NCI-H1092 treated with DMSO at 0.1 percent for 48 hours (cell line): ENCODE data around the gene DBNL.

Source experiments
- DNase-seq: peaks from one replicate; lab custom pipeline; 2025; lab: John Stamatoyannopoulos, UW

Gene DBNL

GRCh38 chr7:44100458-44101302 lies 56.2 kb downstream of the DBNL start:
- no peak for DNase-seq

GRCh38 chr7:44101303-44101965 lies 56.9 kb downstream of the DBNL start:
- no peak for DNase-seq

GRCh38 chr7:44101966-44102845 lies 57.7 kb downstream of the DBNL start:
- DNase-seq, result no peak

GRCh38 chr7:44102846-44103565 lies 58.5 kb downstream of the DBNL start:
- DNase-seq, result no peak

GRCh38 chr7:44103566-44103922 lies 59.0 kb downstream of the DBNL start:
- DNase-seq, result no peak

GRCh38 chr7:44103923-44104859 lies 59.7 kb downstream of the DBNL start, which contains the start of gene AEBP1:
Gene AEBP1 (plus strand): TSS chr7:44104345. CDS start chr7:44104666, 321 bp downstream.
- no peak for DNase-seq

- no peak for DNase-seq
Observed at GRCh38 chr7:44104860-44105771, 60.6 kb downstream of the DBNL start.

GRCh38 chr7:44105832-44106231 lies 61.3 kb downstream of the DBNL start:
- DNase-seq, result no peak

- DNase-seq, result no peak
Observed at GRCh38 chr7:44106311-44107065, 62.0 kb downstream of the DBNL start.

GRCh38 chr7:44107116-44107960 lies 62.8 kb downstream of the DBNL start:
- DNase-seq, result no peak

GRCh38 chr7:44107961-44108767 lies 63.7 kb downstream of the DBNL start:
- DNase-seq, result no peak

GRCh38 chr7:44108768-44109750 lies 64.6 kb downstream of the DBNL start:
- DNase-seq, result no peak

- DNase-seq, result no peak
Observed at GRCh38 chr7:44109991-44110390, 65.5 kb downstream of the DBNL start.

- DNase-seq, result peak; percentile 78
Observed at GRCh38 chr7:44110719-44111635, 66.5 kb downstream of the DBNL start.
